GM12878 (cell line): Measurements from ENCODE around the gene PLCB2. TPM values are rescaled to one million over a fixed set of nuclear protein-coding genes. Genes with fewer than 3 reads are reported as not detected.

ENCODE experiments used
- ATAC-seq: fragments of 200-7000 bp; cut with Tn5 transposase; 3 replicates; pipeline ENCODE4 v1.9.1; 2020; ENCODE audit warnings: mild to moderate bottlenecking, moderate library complexity
- BruUV-seq: library from RNA; stranded (reverse); fragments of 400-500 nt; replicated peaks from 2 replicates; lab custom pipeline; 2021; lab: Mats Ljungman, UMichigan
- CTCF ChIA-PET: fragments of 300-600 bp; sonication (Branson Sonifier 250); formaldehyde crosslinking; extraction: SDS; loops from one replicate; lab custom pipeline; 2021; ENCODE audit warnings: inconsistent platforms; lab: Yijun Ruan, JAX
- POLR2A ChIA-PET: fragments of 350-600 bp; formaldehyde crosslinking; extraction: SDS; loops from one replicate; lab custom pipeline; 2021; ENCODE audit warnings: inconsistent platforms; lab: Charles Lee
- RAD21 ChIA-PET: fragments of 300-600 bp; sonication (Branson Sonifier 250); formaldehyde crosslinking; loops from one replicate; lab custom pipeline; 2023; ENCODE audit warnings: antibody characterized with exemption; ENCODE audit not compliant: unreplicated experiment; lab: Charles Lee
- SMC1A ChIA-PET: fragments of 300-600 bp; sonication (Branson Sonifier 250); formaldehyde crosslinking; loops from one replicate; lab custom pipeline; 2023; ENCODE audit not compliant: unreplicated experiment, uncharacterized antibody; lab: Charles Lee
- DNase-seq: peaks from one replicate; pipeline ENCODE4 v3.0.0-alpha.2; 2011; ENCODE audit warnings: low read depth, low spot score
- FAIRE-seq: peaks from 3 replicates; lab custom pipeline; 2011; peaks lifted over from hg19 to GRCh38; lab: Jason Lieb, UNC
- H2AFZ ChIP-seq: 2 replicates; pipeline ENCODE4 v1.6.0; 2011; ENCODE audit warnings: low read depth, low read length, control low read depth; ENCODE audit not compliant: control insufficient read depth
- H3K27ac ChIP-seq: 2 replicates; pipeline ENCODE4 v1.5.1; 2011; ENCODE audit warnings: control low read depth; ENCODE audit not compliant: control insufficient read depth, insufficient read depth
- H3K27me3 ChIP-seq, 2 experiments: replicated peaks in 1 of 2; 2 replicates each; pipeline versions ENCODE4 v1.6.0 to v1.6.1; 2011; ENCODE audit warnings: low read length in 1 of 2; ENCODE audit not compliant: control insufficient read depth in 2 of 2, insufficient read depth in 2 of 2
- H3K36me3 ChIP-seq, 2 experiments: 2 replicates each; pipeline ENCODE4 v1.5.1; 2011; ENCODE audit warnings: low read length in 1 of 2; ENCODE audit not compliant: control insufficient read depth in 2 of 2, insufficient read depth in 2 of 2
- H3K4me1 ChIP-seq: 2 replicates; pipeline ENCODE4 v1.6.1; 2011; ENCODE audit warnings: mild to moderate bottlenecking, low read length, moderate library complexity, mixed read lengths; ENCODE audit not compliant: control insufficient read depth, insufficient read depth
- H3K4me2 ChIP-seq: 2 replicates; pipeline ENCODE4 v1.6.0; 2011; ENCODE audit warnings: control low read depth; ENCODE audit not compliant: control insufficient read depth, insufficient read depth
- H3K4me3 ChIP-seq: fragments of 200-600 bp; sonication (generic); 2 replicates; pipeline ENCODE4 v1.5.1; 2016
- H3K79me2 ChIP-seq: 2 replicates; pipeline ENCODE4 v1.6.0; 2011; ENCODE audit warnings: low read length; ENCODE audit not compliant: control insufficient read depth, insufficient read depth
- H3K9ac ChIP-seq: 2 replicates; pipeline ENCODE4 v1.8.0; 2011; ENCODE audit warnings: low read length, control low read depth, mixed read lengths; ENCODE audit not compliant: control insufficient read depth, insufficient read depth
- H3K9me3 ChIP-seq: replicated peaks from 3 replicates; pipeline ENCODE4 v1.5.1; 2011; ENCODE audit warnings: mild to moderate bottlenecking, low read length; ENCODE audit not compliant: control insufficient read depth, insufficient read depth
- H4K20me1 ChIP-seq: 2 replicates; pipeline ENCODE4 v1.6.0; 2011; ENCODE audit not compliant: control insufficient read depth, insufficient read depth
- CHD2 ChIP-seq: IDR thresholded peaks from 2 replicates; pipeline ENCODE4 v1.6.1; 2011; ENCODE audit warnings: low read depth, low read length, improper control_type of control experiment, borderline replicate concordance
- CUX1 ChIP-seq: IDR thresholded peaks from 2 replicates; pipeline ENCODE4 v1.6.1; 2012; ENCODE audit warnings: improper control_type of control experiment, low read depth, low read length; ENCODE audit not compliant: insufficient replicate concordance
- E2F8 ChIP-seq: fragments of 450-650 bp; IDR thresholded peaks from 2 replicates; pipeline ENCODE4 v1.6.1; 2018; ENCODE audit warnings: mild to moderate bottlenecking, low read depth, moderate library complexity; ENCODE audit not compliant: partially characterized antibody
- MAX ChIP-seq: IDR thresholded peaks from 2 replicates; pipeline ENCODE4 v1.6.1; 2012; ENCODE audit warnings: low read depth, low read length, improper control_type of control experiment
- MEF2A ChIP-seq: IDR thresholded peaks from 2 replicates; pipeline ENCODE4 v1.6.1; 2011; ENCODE audit warnings: low read depth, mild to moderate bottlenecking, low read length, moderate library complexity; ENCODE audit not compliant: insufficient read depth
- MEF2B ChIP-seq: fragments of 450-650 bp; IDR thresholded peaks from 2 replicates; pipeline ENCODE4 v1.6.1; 2018; ENCODE audit warnings: mild to moderate bottlenecking, moderate library complexity; ENCODE audit not compliant: partially characterized antibody, poor library complexity, severe bottlenecking
- MTA2 ChIP-seq: fragments of 450-650 bp; IDR thresholded peaks from 2 replicates; pipeline ENCODE4 v1.6.1; 2016; ENCODE audit warnings: low read depth, mild to moderate bottlenecking, moderate library complexity
- NFIC ChIP-seq: IDR thresholded peaks from 2 replicates; pipeline ENCODE4 v1.6.1; 2012; ENCODE audit warnings: low read depth, mild to moderate bottlenecking, inconsistent platforms, low read length, moderate library complexity
- NFYA ChIP-seq: IDR thresholded peaks from 2 replicates; pipeline ENCODE4 v1.6.1; 2011; ENCODE audit warnings: low read depth, mild to moderate bottlenecking, low read length, improper control_type of control experiment, borderline replicate concordance
- NKRF ChIP-seq: fragments of 450-650 bp; conservative IDR thresholded peaks from 2 replicates; pipeline ENCODE4 v1.6.1; 2017; ENCODE audit warnings: mild to moderate bottlenecking, moderate library complexity
- PAX8 ChIP-seq: fragments of 450-650 bp; IDR thresholded peaks from 2 replicates; pipeline ENCODE4 v1.6.1; 2017; ENCODE audit warnings: mild to moderate bottlenecking, moderate library complexity
- RBBP5 ChIP-seq: fragments of 200-600 bp; sonication (generic); conservative IDR thresholded peaks from 2 replicates; pipeline ENCODE4 v1.6.1; 2016
- ZNF384 ChIP-seq: IDR thresholded peaks from 2 replicates; pipeline ENCODE4 v1.6.1; 2012; ENCODE audit warnings: low read depth, mild to moderate bottlenecking, low read length, improper control_type of control experiment, borderline replicate concordance
- WGBS: methylation state at CpG from one replicate; pipeline ENCODE4 v1.1.6; 2016; ENCODE audit warnings: low lambda C conversion rate; ENCODE audit not compliant: insufficient replicate concordance, insufficient coverage; ENCODE audit errors: missing lambda C conversion rate; 5-methylcytosine and 5-hydroxymethylcytosine counted together
- in situ Hi-C: fragments of 300-500 bp; cut with MboI; formaldehyde crosslinking; loops from 9 replicates; pipeline ENCODE4 v1.14.3; 2018; ENCODE audit warnings: mixed read lengths
- intact Hi-C: fragments of 100-400 bp; cut with micrococcal nuclease; formaldehyde crosslinking; loops from one replicate; pipeline ENCODE4 v1.14.2; 2022; ENCODE audit not compliant: unreplicated experiment
- polyA plus RNA-seq, 11 experiments: library from polyadenylated mRNA; depleted of rRNA in 4 of 11; unstranded in 6 of 11; stranded (reverse) in 5 of 11; fragments of >200 nt; fragmentation: Nextera tagmentation in 4 of 11; fragmentation: Illumina TruSeq in 1 of 11; extraction: Ambion mirVana in 4 of 11; extraction: Trizol in 1 of 11; gene quantifications; 1 replicate in 1 of 11; 2 replicates in 10 of 11; pipeline versions ENCODE4 v1.2.1 to v1.2.3, GENCODE V29; 2011 to 2016; ENCODE audit warnings: inconsistent platforms in 2 of 11, missing spikeins in 2 of 11, low read depth in 1 of 11
- total RNA-seq, 4 experiments: library from RNA; depleted of rRNA in 3 of 4; stranded (reverse); fragments of >200 nt in 3 of 4; fragmentation: Illumina TruSeq in 1 of 4; extraction: Trizol in 1 of 4; gene quantifications; 2 replicates each; pipeline versions ENCODE4 v1.2.1 to v1.2.3, GENCODE V29; 2013 to 2021

The PLCB2 gene
- total and polyA plus RNA-seq, 10 of the 15 experiments (the other 5 are each of a cell fraction or from before 2014, with no cell fraction given) = 1.2 to 39.4 (median 10.7) TPM

GRCh38 chr15:40295877-40296560 lies 11.7 kb downstream of the PLCB2 start:
- Histone ChIP-seq H3K36me3 (no peaks in the 10 kb centered on the region), H3K9me3 (no peaks in the 10 kb centered on the region; the same call in 2 of the 3 replicates), H4K20me1 (no peaks in the 10 kb centered on the region), H3K27ac (no peak overlapping the region), H3K9ac (no peak overlapping the region), H3K27me3 (no peaks in the 10 kb centered on the region; a peak in 2 of 4 replicates), H3K4me1 (no peaks in the 10 kb centered on the region), H3K4me2 (no peak overlapping the region), H3K4me3 (no peak overlapping the region), H3K79me2 (no peaks in the 10 kb centered on the region), H2AFZ (no peak overlapping the region)
- intact Hi-C loops = no loop called here
- CTCF ChIA-PET = no interaction called here
- SMC1A ChIA-PET = no interaction called here
- in situ Hi-C loops = no loop called here
- WGBS = 46% methylated on average over 12 of the region's 12 CpGs
- no peak for DNase-seq
- FAIRE-seq = no peak
- POLR2A ChIA-PET = no interaction called here
- ATAC-seq = no peak; the same call in 2 of the 3 replicates
- BruUV-seq = no TSS peak
- RAD21 ChIA-PET = interaction anchor here (0.6 kb wide), 1 partner anchor 43 kb away, joined by 4 read pairs; no protein-coding TSS in a partner anchor
- no peak for TF ChIP-seq NFIC
- no peak for TF ChIP-seq NKRF
- TF ChIP-seq RBBP5 = no peak
- TF ChIP-seq PAX8 = no peak
- TF ChIP-seq ZNF384 = no peak
- TF ChIP-seq MAX = no peak
- no peak for TF ChIP-seq CUX1
- TF ChIP-seq NFYA = no peak
- no peak for TF ChIP-seq MTA2
- TF ChIP-seq E2F8 = no peak
- TF ChIP-seq MEF2A = no peak
- TF ChIP-seq CHD2 = no peak
- TF ChIP-seq MEF2B = no peak
